AG04450 (cell line): ENCODE data around the gene FMN2. TPM values are rescaled to one million over a fixed set of nuclear protein-coding genes. Genes with fewer than 3 reads are reported as not detected.

Experiments
- CTCF ChIA-PET: fragments of 300-600, 350-600 bp; formaldehyde crosslinking; extraction: SDS; loops from one replicate; lab custom pipeline; 2022; ENCODE audit warnings: antibody characterized with exemption, inconsistent platforms; lab: Charles Lee
- POLR2A ChIA-PET: fragments of 350-600 bp; formaldehyde crosslinking; extraction: SDS; loops from one replicate; lab custom pipeline; 2021; ENCODE audit warnings: antibody characterized with exemption, inconsistent platforms; lab: Yijun Ruan, JAX
- DNase-seq: peaks from one replicate; pipeline ENCODE4 v3.0.0-alpha.2; 2011; ENCODE audit warnings: low read depth, low spot score
- H3K27ac ChIP-seq: one replicate; pipeline ENCODE4 v1.5.1; 2012; ENCODE audit warnings: low read depth, low read length, control low read depth
- H3K27me3 ChIP-seq: one replicate; pipeline ENCODE4 v1.6.0; 2012; ENCODE audit warnings: low read length; ENCODE audit not compliant: control insufficient read depth, insufficient read depth
- H3K4me3 ChIP-seq: 2 replicates; pipeline ENCODE4 v1.5.1; 2011; ENCODE audit warnings: mild to moderate bottlenecking, low read depth, low read length, control low read depth
- H3K9me3 ChIP-seq: 2 replicates; pipeline ENCODE4 v1.5.1; 2012; ENCODE audit warnings: low read length; ENCODE audit not compliant: control insufficient read depth, insufficient read depth
- polyA plus RNA-seq: library from polyadenylated mRNA; depleted of rRNA; stranded (reverse); fragments of >200 nt; gene quantifications from 2 replicates; pipeline ENCODE4 v1.2.3, GENCODE V29; 2011
- TF ChIP-seq, protein P1 (sequence below): IDR thresholded peaks from 2 replicates; pipeline ENCODE4 v1.5.1; 2011; ENCODE audit warnings: low read depth, low read length, control low read depth, inconsistent platforms

FMN2 gene
- polyA plus RNA-seq, 1 experiment = 6.9 TPM

DNA sequence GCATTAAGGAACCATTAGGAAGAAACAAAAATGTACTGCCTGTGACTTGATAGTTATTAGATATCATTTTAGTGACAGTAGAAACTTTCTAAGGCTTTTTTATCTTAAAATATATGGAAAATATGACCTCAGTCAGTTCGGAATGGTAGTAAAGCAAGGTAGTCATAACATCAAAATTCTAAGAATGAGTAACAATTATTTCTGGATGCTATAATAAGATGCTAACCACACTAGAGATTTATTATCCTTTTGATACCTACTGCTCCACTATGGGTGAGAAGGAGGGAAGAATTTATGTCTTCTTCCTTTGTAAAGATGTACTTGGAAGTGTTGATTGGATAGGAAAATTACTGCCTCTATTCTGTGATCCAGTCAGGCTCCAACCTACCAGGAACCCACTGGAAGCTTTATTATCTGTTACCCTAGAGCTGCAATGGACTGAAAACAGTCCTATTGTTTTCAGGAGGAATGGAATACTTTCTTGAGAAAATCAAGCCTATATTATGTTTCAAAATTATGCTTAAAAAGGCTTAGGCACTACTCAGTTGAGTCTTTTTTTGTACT is 8.8 kb downstream of the FMN2 start:
- ChIA-PET CTCF (interaction anchor here (1.1 to 3.0 kb wide), 2 partner anchors 8 to 49 kb away, joined by 5 to 7 read pairs; partner anchors contain the start of gene FMN2), POLR2A (no interaction called here)
- Histone ChIP-seq H3K27ac (no peak overlapping the region), H3K9me3 (no peaks in the 10 kb centered on the region), H3K27me3 (no peaks in the 10 kb centered on the region), H3K4me3 (no peak overlapping the region)
- TF ChIP-seq, protein P1, sequence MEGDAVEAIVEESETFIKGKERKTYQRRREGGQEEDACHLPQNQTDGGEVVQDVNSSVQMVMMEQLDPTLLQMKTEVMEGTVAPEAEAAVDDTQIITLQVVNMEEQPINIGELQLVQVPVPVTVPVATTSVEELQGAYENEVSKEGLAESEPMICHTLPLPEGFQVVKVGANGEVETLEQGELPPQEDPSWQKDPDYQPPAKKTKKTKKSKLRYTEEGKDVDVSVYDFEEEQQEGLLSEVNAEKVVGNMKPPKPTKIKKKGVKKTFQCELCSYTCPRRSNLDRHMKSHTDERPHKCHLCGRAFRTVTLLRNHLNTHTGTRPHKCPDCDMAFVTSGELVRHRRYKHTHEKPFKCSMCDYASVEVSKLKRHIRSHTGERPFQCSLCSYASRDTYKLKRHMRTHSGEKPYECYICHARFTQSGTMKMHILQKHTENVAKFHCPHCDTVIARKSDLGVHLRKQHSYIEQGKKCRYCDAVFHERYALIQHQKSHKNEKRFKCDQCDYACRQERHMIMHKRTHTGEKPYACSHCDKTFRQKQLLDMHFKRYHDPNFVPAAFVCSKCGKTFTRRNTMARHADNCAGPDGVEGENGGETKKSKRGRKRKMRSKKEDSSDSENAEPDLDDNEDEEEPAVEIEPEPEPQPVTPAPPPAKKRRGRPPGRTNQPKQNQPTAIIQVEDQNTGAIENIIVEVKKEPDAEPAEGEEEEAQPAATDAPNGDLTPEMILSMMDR = no peak
- no peak for DNase-seq

DNA sequence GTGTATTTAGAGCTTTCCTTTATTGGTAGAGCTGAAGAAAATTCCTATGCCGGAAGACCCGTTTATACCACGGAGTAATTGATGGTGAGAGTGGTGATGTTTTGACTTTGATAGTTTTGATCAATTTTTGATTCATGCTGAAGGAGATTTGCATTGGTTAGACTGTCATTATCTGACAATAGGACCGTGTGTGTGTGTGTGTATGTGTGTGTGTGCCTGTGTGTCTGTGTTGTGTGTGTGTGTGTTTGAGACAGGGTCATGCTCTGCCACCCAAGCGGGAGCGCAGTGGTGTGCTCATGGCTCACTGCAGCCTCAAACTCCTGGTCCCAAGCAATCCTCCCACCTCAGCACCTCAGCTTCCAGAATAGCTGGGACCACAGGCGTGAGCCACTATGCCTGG is 9.6 kb downstream of the FMN2 start:
- ChIA-PET POLR2A (no interaction called here), CTCF (interaction anchor here (3.0 kb wide), 1 partner anchor 9 kb away, joined by 7 read pairs; the partner anchor contains the start of gene FMN2)
- Histone ChIP-seq H3K9me3 (no peaks in the 10 kb centered on the region), H3K4me3 (no peak overlapping the region), H3K27ac (no peak overlapping the region), H3K27me3 (no peaks in the 10 kb centered on the region)
- TF ChIP-seq, protein P1 = no peak
- DNase-seq = no peak

DNA sequence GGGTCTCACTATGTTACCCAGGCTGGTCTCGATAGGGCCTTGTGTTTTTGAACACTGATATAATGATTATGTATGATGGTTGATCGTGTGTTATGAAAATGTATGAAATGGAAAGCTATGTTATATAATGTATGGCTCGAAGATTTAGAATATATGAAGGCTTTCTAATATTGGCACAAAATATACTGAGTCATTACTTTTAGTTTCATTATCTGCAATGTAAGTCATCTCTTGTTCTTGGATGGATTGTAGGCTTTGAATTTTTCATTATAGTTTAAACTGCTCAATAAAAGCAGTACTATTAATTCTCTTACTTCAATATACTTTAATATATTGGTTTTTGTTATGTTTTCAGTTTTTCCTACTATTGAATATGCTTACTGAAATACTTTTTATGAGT is 10.1 kb downstream of the FMN2 start:
- POLR2A ChIA-PET = no interaction called here
- CTCF ChIA-PET = interaction anchor here (1.3 to 3.0 kb wide), 2 partner anchors 10 to 48 kb away, joined by 7 to 8 read pairs; partner anchors contain the start of gene FMN2
- H3K4me3 ChIP-seq = no peak overlapping the region

DNA sequence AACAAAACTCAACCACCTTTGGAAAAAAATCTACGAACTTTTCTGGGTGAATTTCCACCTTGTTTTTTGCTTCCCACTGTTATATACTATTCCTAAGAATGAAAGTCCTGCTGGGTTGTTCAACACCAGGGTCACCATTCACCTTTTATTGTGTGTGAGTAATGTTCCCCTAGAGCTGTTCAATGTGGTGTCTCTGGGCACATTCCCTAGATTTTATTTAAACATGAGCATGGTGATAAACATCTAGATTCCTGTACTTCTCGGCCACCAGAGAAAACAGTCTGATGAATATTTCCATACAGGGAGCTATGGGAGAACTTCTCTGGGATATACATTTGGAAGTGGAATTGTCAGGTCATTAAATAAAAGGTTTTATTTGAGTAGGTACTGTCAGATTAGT is 13.0 kb downstream of the FMN2 start:
- Histone ChIP-seq H3K27ac (no peak overlapping the region), H3K9me3 (no peaks in the 10 kb centered on the region), H3K4me3 (no peak overlapping the region), H3K27me3 (no peaks in the 10 kb centered on the region)
- no peak for DNase-seq
- TF ChIP-seq, protein P1 = no peak
- ChIA-PET POLR2A (interaction anchor here (1.2 kb wide), 1 partner anchor 11 kb away, joined by 4 read pairs; no protein-coding TSS in a partner anchor), CTCF (interaction anchor here (0.7 kb wide), 1 partner anchor 568 kb away, joined by 3 read pairs; no protein-coding TSS in a partner anchor)

More for the DNA sequence above, 10.1 kb downstream of the FMN2 start:
- DNase-seq = no peak
- no peaks in the 10 kb centered on the region for H3K27me3 ChIP-seq
- H3K27ac ChIP-seq = no peak overlapping the region
- H3K9me3 ChIP-seq = no peaks in the 10 kb centered on the region
- TF ChIP-seq, protein P1 = no peak

DNA sequence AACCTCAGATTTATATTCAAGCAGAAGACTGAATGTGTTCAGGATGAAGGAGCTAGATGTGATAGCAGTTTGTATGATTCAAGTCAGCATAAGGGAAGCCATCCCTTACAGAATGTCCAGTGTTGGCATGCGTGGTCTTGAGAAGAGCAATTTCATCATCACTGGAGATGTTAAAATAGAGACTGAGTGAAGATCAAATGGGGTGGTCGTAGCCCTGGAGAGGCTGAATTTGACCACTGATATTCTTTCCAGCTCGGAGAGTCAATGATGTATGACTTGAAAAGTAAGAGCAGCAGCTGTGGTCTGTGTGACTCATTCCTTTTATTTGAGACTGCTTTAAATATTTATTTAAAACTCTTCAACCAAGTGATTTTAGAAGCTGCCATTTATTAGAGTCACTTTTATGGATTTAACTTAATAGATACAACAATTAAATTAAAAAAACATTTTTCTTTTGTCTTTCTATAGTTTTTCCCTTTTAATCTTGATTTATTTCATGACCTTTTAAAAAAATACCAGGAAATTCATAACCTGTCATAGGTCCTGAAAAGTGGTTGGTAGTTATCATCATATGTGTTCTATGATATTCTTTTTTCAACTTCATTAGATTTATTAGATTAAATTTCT is 15.5 kb downstream of the FMN2 start:
- ChIA-PET POLR2A (interaction anchor here (1.5 to 1.6 kb wide), 2 partner anchors 15 to 76 kb away, joined by 5 to 8 read pairs; no protein-coding TSS in a partner anchor), CTCF (interaction anchor here (0.6 to 2.1 kb wide), 6 partner anchors 11 to 103 kb away, joined by 3 to 12 read pairs (median 4); partner anchors contain the start of gene FMN2)
- Histone ChIP-seq H3K4me3 (no peak overlapping the region), H3K9me3 (no peaks in the 10 kb centered on the region), H3K27ac (no peak overlapping the region), H3K27me3 (no peaks in the 10 kb centered on the region)
- TF ChIP-seq, protein P1 = no peak
- DNase-seq = peak; percentile 37
